GM19099 (cell line): Measurements from ENCODE around the gene SF3B4.

ENCODE experiments used
- POLR2A ChIP-seq: IDR thresholded peaks from 3 replicates; pipeline ENCODE4 v1.6.1; 2011; ENCODE audit warnings: low read depth; ENCODE audit not compliant: insufficient read length; ENCODE audit errors: extremely low read depth

The SF3B4 gene

GRCh38 chr1:149936170-149936991, 8.8 kb upstream of the SF3B4 start, which contains the start of gene MTMR11:
MTMR11 (minus strand) TSS chr1:149936879; CDS start chr1:149936647, 232 bp downstream.
- no peak for TF ChIP-seq POLR2A

GRCh38 chr1:149934356-149934755, 6.8 kb upstream of the SF3B4 start:
- TF ChIP-seq POLR2A: no peak

GRCh38 chr1:149933208-149933607, 5.6 kb upstream of the SF3B4 start:
- TF ChIP-seq POLR2A: no peak

- no peak for TF ChIP-seq POLR2A
These were observed 4.9 kb upstream of the SF3B4 start for GRCh38 chr1:149932474-149932873.

GRCh38 chr1:149931212-149931790, 3.7 kb upstream of the SF3B4 start:
- no peak for TF ChIP-seq POLR2A

GRCh38 chr1:149929856-149930255, 2.3 kb upstream of the SF3B4 start:
- TF ChIP-seq POLR2A: no peak

- no peak for TF ChIP-seq POLR2A
These were observed 760 bp upstream of the SF3B4 start for GRCh38 chr1:149928401-149928724.

- TF ChIP-seq POLR2A: no peak
These were observed 494 bp downstream of the SF3B4 start for GRCh38 chr1:149927056-149927562.

- no peak for TF ChIP-seq POLR2A
These were observed 1.3 kb downstream of the SF3B4 start for GRCh38 chr1:149926296-149926695.

GRCh38 chr1:149925751-149926150, 1.9 kb downstream of the SF3B4 start:
- no peak for TF ChIP-seq POLR2A

GRCh38 chr1:149925345-149925744, 2.3 kb downstream of the SF3B4 start:
- TF ChIP-seq POLR2A: no peak

- TF ChIP-seq POLR2A: no peak
These were observed 4.0 kb downstream of the SF3B4 start for GRCh38 chr1:149923626-149924025.

- peak; percentile 31 for TF ChIP-seq POLR2A
These were observed 9.9 kb downstream of the SF3B4 start, which contains the start of gene SV2A for GRCh38 chr1:149917571-149918144. SV2A (minus strand) TSS chr1:149917844; CDS start chr1:149913840, 4,004 bp downstream.

GRCh38 chr1:149916898-149917252, 10.7 kb downstream of the SF3B4 start:
- no peak for TF ChIP-seq POLR2A

- no peak for TF ChIP-seq POLR2A
These were observed 11.3 kb downstream of the SF3B4 start for GRCh38 chr1:149916193-149916897.
